ENCODE measurements around the gene DIABLO.

DNA sequence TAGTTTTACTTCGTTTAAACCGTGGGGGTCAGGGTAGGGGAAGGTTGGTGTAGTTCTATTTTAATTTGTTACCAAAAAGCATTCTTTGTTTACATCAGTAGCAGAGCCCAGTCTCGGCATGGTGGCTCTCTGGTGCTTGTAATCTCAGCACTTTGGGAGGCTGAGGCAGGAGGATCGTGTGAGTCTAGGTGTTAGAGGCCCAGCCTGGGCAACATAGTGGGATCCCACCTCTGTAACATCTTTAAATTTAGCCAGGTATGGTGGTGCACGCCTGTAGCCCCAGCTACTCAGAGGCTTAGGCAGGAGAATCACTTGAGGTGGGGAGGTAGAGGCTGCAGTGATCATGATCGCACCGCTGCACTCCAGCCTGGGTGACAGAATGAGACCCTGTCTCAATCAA is 40.8 kb downstream of the DIABLO start:
- TF ChIP-seq, protein P1, sequence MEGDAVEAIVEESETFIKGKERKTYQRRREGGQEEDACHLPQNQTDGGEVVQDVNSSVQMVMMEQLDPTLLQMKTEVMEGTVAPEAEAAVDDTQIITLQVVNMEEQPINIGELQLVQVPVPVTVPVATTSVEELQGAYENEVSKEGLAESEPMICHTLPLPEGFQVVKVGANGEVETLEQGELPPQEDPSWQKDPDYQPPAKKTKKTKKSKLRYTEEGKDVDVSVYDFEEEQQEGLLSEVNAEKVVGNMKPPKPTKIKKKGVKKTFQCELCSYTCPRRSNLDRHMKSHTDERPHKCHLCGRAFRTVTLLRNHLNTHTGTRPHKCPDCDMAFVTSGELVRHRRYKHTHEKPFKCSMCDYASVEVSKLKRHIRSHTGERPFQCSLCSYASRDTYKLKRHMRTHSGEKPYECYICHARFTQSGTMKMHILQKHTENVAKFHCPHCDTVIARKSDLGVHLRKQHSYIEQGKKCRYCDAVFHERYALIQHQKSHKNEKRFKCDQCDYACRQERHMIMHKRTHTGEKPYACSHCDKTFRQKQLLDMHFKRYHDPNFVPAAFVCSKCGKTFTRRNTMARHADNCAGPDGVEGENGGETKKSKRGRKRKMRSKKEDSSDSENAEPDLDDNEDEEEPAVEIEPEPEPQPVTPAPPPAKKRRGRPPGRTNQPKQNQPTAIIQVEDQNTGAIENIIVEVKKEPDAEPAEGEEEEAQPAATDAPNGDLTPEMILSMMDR (IDR thresholded peaks at IDR 0.05): no peak
- TF ChIP-seq POLR2A (IDR thresholded peaks at IDR 0.05): no peak

Measured in upper lobe of left lung (tissue), 4 donors.